Ovary (tissue), 9 donors: ENCODE results near the gene CCDC34. TPM values are rescaled to one million over a fixed set of nuclear protein-coding genes. Genes with fewer than 3 reads are reported as not detected.

Experiments
- DNase-seq, 5 donors: peaks; one replicate each; pipeline ENCODE4 v3.0.0-alpha.2; 2019 to 2020
- H3K27ac ChIP-seq, 2 donors: fragments of 200-600 bp; one replicate each; pipeline versions ENCODE4 v1.5.1 to v1.8.0; 2019 to 2022
- H3K27me3 ChIP-seq: fragments of 200-600 bp; one replicate; pipeline ENCODE4 v1.8.0; 2022
- H3K36me3 ChIP-seq: fragments of 200-600 bp; sonication (generic); one replicate; pipeline ENCODE4 v1.5.1; 2019
- H3K4me1 ChIP-seq: one replicate; pipeline ENCODE4 v1.8.1; 2013; ENCODE audit warnings: mild to moderate bottlenecking, moderate library complexity; ENCODE audit not compliant: insufficient read depth
- H3K4me3 ChIP-seq: fragments of 200-600 bp; sonication (generic); one replicate; pipeline ENCODE4 v1.5.1; 2017
- H3K9me3 ChIP-seq, 2 donors: fragments of 200-600 bp in 1 of 2; sonication (generic) in 1 of 2; one replicate each; pipeline versions ENCODE4 v1.5.1 to v1.8.1; 2013 to 2019; ENCODE audit warnings: mild to moderate bottlenecking in 1 of 2, moderate library complexity in 1 of 2
- CTCF ChIP-seq, 3 donors: fragments of 450-650 bp in 2 of 3; fragments of 200-600 bp in 1 of 3; IDR thresholded peaks; one replicate each; pipeline versions ENCODE4 v1.5.1 to v1.8.0; 2016 to 2022; ENCODE audit warnings: antibody characterized with exemption in 3 of 3, mild to moderate bottlenecking in 1 of 3
- EP300 ChIP-seq: sonication (generic); formaldehyde crosslinking; IDR thresholded peaks from one replicate; pipeline ENCODE4 v1.6.1; 2017; ENCODE audit warnings: antibody characterized with exemption
- POLR2A ChIP-seq: fragments of 450-650 bp; IDR thresholded peaks from one replicate; pipeline ENCODE4 v1.6.1; 2017; ENCODE audit warnings: antibody characterized with exemption, mild to moderate bottlenecking, moderate library complexity
- WGBS, 3 donors: extraction: QIAGEN DNeasy Blood & Tissue Kit in 1 of 3; methylation state at CpG; one replicate each; pipeline versions ENCODE4 v1.1.5 to v1.1.7; 2013 to 2017; 5-methylcytosine and 5-hydroxymethylcytosine counted together
- intact Hi-C, 4 donors: fragments of 100-400 bp; cut with DNase I; formaldehyde crosslinking; loops; one replicate each; pipeline versions ENCODE4 v1.11.0 to v1.15.1; 2022 to 2023
- polyA plus RNA-seq, 2 donors: library from polyadenylated mRNA; stranded (reverse); fragments of 200-250 nt in 1 of 2; fragments of 350-450 nt in 1 of 2; fragmentation: Illumina TruSeq in 1 of 2; extraction: RNeasy Lipid Tissue Mini Kit (QIAGEN cat#74804) in 1 of 2; gene quantifications; one replicate each; pipeline ENCODE4 v1.2.3, GENCODE V29; 2013 to 2014
- total RNA-seq, 7 donors: library from RNA; depleted of rRNA in 2 of 7; stranded (reverse); fragments of >200 nt in 2 of 7; fragmentation: NEBNext Ultra II Directional in 3 of 7; extraction: Animal tissue kit (Norgen Biotek cat#: 25700) in 3 of 7; gene quantifications; one replicate each; pipeline versions ENCODE4 v1.1.0 to v1.2.4, GENCODE V29; 2016 to 2023
- donor health status: DM: no; HTN: no; CAD: no; lungs with moderate emphysema.
- donor health status: DM: no; HTN: no; CAD: no.
- donor health status: Bipolar disorder and iron deficiency.
- donor health status: DM: yes; HTN: yes; CAD: no.
- donor health status: DM: no; HTN: no; CAD: no.
- donor health status: DM: yes; HTN: yes; CAD: no.

CCDC34 gene
- total and polyA plus RNA-seq, 9 donors, result 2.5 to 17.5 (median 7.8) TPM

GRCh38 chr11:27353593-27354358, 9.2 kb downstream of the CCDC34 start:
- TF ChIP-seq POLR2A (no peak), CTCF (IDR thresholded peaks at IDR 0.05) (no peak), EP300 (no peak)
- DNase-seq, result no peak
- no peaks in the 10 kb centered on the region for H3K36me3 ChIP-seq
- intact Hi-C loops, result no loop called here
- H3K4me3 ChIP-seq, result no peak overlapping the region
- H3K9me3 ChIP-seq, result no peaks in the 10 kb centered on the region
- H3K27me3 ChIP-seq, result no peaks in the 10 kb centered on the region
- 87 to 93% (median 93%) methylated on average over 2 of the region's 2 CpGs for WGBS, 3 donors
- H3K27ac ChIP-seq, result no peak overlapping the region
- no peaks in the 10 kb centered on the region for H3K4me1 ChIP-seq

- DNase-seq, result no peak
- Histone ChIP-seq H3K4me1 (no peaks in the 10 kb centered on the region), H3K4me3 (no peak overlapping the region), H3K36me3 (no peaks in the 10 kb centered on the region), H3K27ac (no peak overlapping the region), H3K27me3 (no peaks in the 10 kb centered on the region), H3K9me3 (no peaks in the 10 kb centered on the region)
- 88 to 94% (median 91%) methylated on average over 2 of the region's 2 CpGs for WGBS, 3 donors
- intact Hi-C loops, result no loop called here
- no peak for TF ChIP-seq CTCF (IDR thresholded peaks at IDR 0.05)
- TF ChIP-seq EP300, result no peak
- no peak for TF ChIP-seq POLR2A
These were observed 10.2 kb downstream of the CCDC34 start for GRCh38 chr11:27352781-27353180.

DNA sequence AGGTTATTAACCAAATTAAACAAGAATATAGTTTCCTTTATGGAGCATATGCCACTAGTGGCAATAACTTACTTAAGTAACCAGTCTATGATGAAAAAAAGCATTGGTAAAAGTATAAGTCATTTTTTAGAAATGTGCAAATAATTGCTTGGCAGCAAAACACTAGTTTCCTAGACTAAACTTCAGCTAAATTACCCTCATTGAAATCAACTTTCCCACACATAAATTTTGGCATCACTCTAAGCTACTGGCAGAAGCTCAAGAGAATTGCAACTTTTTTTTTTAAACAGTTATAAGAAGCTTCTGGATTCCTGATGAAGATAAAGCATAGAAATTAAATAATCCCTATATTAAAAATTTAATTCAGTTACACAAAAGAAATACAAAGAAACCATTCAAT, 12.5 kb downstream of the CCDC34 start:
- no peaks in the 10 kb centered on the region for H3K9me3 ChIP-seq
- no peaks in the 10 kb centered on the region for H3K4me1 ChIP-seq
- TF ChIP-seq CTCF (IDR thresholded peaks at IDR 0.05), result no peak
- no peak for TF ChIP-seq POLR2A
- TF ChIP-seq EP300, result no peak
- no peak overlapping the region for H3K4me3 ChIP-seq
- no peaks in the 10 kb centered on the region for H3K36me3 ChIP-seq
- DNase-seq, result no peak
- no peak overlapping the region for H3K27ac ChIP-seq
- H3K27me3 ChIP-seq, result no peaks in the 10 kb centered on the region
- intact Hi-C loops, result no loop called here

DNA sequence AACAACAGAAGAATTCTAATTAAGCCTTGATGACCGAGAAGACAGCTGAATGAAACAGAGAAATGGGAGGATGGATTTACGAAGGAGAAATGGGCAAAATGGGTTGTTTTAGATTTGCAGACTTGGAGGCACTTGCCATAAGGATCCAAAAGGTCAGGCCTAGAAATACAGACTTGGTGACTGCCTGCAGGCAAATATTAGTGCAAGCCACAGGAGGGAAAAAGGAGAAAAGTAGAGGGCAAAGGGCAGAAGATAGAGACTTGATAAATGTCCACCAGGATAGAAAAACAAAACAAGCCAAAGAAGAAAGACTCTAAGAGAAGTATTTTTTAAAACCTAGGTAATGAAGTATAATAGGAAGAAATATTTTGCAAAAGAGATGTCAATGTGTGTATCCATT, 13.1 kb downstream of the CCDC34 start:
- Histone ChIP-seq H3K36me3 (no peaks in the 10 kb centered on the region), H3K27me3 (no peaks in the 10 kb centered on the region), H3K27ac (no peak overlapping the region), H3K4me1 (no peaks in the 10 kb centered on the region), H3K9me3 (no peaks in the 10 kb centered on the region), H3K4me3 (no peak overlapping the region)
- TF ChIP-seq CTCF (IDR thresholded peaks at IDR 0.05), result no peak
- no peak for TF ChIP-seq POLR2A
- no peak for TF ChIP-seq EP300
- no peak for DNase-seq
- intact Hi-C loops, result no loop called here
- 81 to 89% (median 87%) methylated on average over 2 of the region's 2 CpGs for WGBS, 3 donors
